Colonic mucosa (tissue), 4 donors: ENCODE results near the gene AHCTF1. TPM values are rescaled to one million over a fixed set of nuclear protein-coding genes. Genes with fewer than 3 reads are reported as not detected.
A peak's percentile ranks its signal among the peaks of the same experiment; 100 is the strongest.
"Not testable (repeated sequence)": the region's sequence is repeated elsewhere in the genome, so short reads cannot be mapped to it uniquely, and the experiment has no call there.

ENCODE experiments used
- DNase-seq: peaks from one replicate; pipeline ENCODE4 v3.0.0-alpha.2; 2020
- H3K27ac ChIP-seq: fragments of 200-600 bp; one replicate; pipeline ENCODE4 v1.8.0; 2021
- H3K27me3 ChIP-seq: fragments of 200-600 bp; one replicate; pipeline ENCODE4 v1.8.0; 2021
- H3K36me3 ChIP-seq: fragments of 200-600 bp; one replicate; pipeline ENCODE4 v1.8.0; 2021
- H3K4me1 ChIP-seq: fragments of 200-600 bp; one replicate; pipeline ENCODE4 v1.8.0; 2021; ENCODE audit warnings: mild to moderate bottlenecking
- H3K4me3 ChIP-seq: fragments of 200-600 bp; one replicate; pipeline ENCODE4 v1.8.0; 2021
- H3K9ac ChIP-seq, 2 donors: one replicate each; pipeline ENCODE4 v1.7.0; 2013; ENCODE audit warnings: control low read depth in 2 of 2, low read depth in 2 of 2, low read length in 2 of 2
- H3K9me3 ChIP-seq: fragments of 200-600 bp; one replicate; pipeline ENCODE4 v1.8.0; 2021
- intact Hi-C: fragments of 100-400 bp; cut with DNase I; formaldehyde crosslinking; loops from one replicate; pipeline ENCODE4 v1.14.1; 2022
- total RNA-seq, 2 donors: library from RNA; stranded (reverse); fragmentation: NEBNext Ultra II Directional in 1 of 2; extraction: Animal tissue kit (Norgen Biotek cat#: 25700) in 1 of 2; gene quantifications; one replicate each; pipeline ENCODE4 v1.2.1, GENCODE V29; 2021
- TF ChIP-seq, protein P1 (sequence below): fragments of 200-600 bp; IDR thresholded peaks from one replicate; pipeline ENCODE4 v1.8.0; 2022; ENCODE audit warnings: antibody characterized with exemption, mild to moderate bottlenecking
- donor health status: healthy.
- donor health status: DM: no; HTN: no; CAD: no.
- donor health status: DM: no; HTN: no; CAD: no.

The AHCTF1 gene
- total RNA-seq, 2 donors from 2014 or later, result 22.8 to 24.5 TPM

DNA sequence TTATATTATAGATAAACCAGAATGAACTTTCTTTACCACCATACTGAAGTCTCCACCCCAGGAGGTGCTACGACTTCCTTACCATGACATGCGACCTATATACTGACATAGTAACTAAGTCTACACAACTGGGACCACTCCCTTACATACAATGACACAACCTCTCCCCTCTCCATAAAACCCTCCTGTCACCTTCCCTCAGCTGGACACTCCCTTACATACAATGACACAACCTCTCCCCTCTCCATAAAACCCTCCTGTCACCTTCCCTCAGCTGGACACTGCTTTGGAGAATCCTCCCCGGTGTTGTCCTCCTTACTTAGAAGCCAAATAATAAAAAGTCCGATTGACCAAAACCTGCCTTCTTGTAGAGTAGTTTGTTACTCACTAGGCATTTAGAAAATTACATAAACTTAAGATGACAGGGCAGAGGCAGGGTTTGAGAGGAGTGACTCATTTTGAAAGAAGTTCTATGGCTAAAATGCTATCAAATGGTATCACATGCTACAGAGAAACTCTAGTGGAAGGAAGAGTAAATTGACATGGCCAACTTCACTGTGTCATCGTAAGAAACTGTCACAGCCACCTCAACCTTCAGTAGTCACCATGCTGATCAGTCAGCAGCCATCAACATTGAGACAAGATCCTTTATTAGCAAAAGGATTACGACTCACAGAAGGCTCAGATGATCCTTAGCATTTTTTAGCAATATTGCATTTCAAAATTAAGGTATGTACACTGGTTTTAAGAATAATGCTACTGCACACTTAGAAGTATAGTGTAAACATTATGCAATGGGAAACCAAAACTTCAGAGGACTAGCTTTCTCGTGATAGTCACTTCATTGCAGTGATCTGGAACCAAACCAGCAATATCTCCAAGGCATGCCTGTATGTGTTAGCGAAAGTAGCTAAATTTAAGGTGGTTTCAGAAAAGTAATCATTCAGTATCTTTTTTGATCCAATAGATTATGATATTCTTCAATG is 56.4 kb downstream of the AHCTF1 start:
- no peaks in the 10 kb centered on the region for H3K4me1 ChIP-seq
- H3K4me3 ChIP-seq, result no peak overlapping the region
- H3K9me3 ChIP-seq, result no peaks in the 10 kb centered on the region
- intact Hi-C loops, result no loop called here
- TF ChIP-seq, protein P1, sequence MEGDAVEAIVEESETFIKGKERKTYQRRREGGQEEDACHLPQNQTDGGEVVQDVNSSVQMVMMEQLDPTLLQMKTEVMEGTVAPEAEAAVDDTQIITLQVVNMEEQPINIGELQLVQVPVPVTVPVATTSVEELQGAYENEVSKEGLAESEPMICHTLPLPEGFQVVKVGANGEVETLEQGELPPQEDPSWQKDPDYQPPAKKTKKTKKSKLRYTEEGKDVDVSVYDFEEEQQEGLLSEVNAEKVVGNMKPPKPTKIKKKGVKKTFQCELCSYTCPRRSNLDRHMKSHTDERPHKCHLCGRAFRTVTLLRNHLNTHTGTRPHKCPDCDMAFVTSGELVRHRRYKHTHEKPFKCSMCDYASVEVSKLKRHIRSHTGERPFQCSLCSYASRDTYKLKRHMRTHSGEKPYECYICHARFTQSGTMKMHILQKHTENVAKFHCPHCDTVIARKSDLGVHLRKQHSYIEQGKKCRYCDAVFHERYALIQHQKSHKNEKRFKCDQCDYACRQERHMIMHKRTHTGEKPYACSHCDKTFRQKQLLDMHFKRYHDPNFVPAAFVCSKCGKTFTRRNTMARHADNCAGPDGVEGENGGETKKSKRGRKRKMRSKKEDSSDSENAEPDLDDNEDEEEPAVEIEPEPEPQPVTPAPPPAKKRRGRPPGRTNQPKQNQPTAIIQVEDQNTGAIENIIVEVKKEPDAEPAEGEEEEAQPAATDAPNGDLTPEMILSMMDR, result no peak
- H3K36me3 ChIP-seq, result no peaks in the 10 kb centered on the region
- H3K27ac ChIP-seq, result peak overlapping the region; percentile 59
- H3K27me3 ChIP-seq, result no peaks in the 10 kb centered on the region
- H3K9ac ChIP-seq, result no peak overlapping the region
- no peak for DNase-seq

DNA sequence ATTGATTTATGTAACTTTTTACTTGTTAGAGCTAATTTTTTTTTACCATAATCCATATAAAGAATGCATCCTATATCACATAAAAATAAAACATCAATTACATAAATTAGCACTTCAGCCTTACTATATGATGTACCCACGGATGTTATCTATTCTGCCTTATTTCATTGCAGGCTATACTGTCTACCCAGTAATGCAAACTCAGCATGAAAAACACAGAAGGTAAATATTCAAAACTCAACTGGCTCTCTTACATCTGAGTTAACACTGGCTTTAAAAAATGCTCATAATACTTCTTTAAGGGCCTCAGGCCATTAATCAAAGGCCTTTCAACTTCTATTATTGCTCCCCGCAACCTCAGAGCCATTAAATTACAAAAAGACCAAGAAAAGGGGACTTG is 65.8 kb downstream of the AHCTF1 start:
- intact Hi-C loops, result no loop called here
- Histone ChIP-seq H3K9ac (no peak overlapping the region), H3K4me1 (no peaks in the 10 kb centered on the region), H3K4me3 (no peak overlapping the region), H3K27me3 (no peaks in the 10 kb centered on the region), H3K27ac (no peak overlapping the region), H3K36me3 (no peaks in the 10 kb centered on the region), H3K9me3 (no peaks in the 10 kb centered on the region)
- no peak for DNase-seq
- TF ChIP-seq, protein P1, result no peak

DNA sequence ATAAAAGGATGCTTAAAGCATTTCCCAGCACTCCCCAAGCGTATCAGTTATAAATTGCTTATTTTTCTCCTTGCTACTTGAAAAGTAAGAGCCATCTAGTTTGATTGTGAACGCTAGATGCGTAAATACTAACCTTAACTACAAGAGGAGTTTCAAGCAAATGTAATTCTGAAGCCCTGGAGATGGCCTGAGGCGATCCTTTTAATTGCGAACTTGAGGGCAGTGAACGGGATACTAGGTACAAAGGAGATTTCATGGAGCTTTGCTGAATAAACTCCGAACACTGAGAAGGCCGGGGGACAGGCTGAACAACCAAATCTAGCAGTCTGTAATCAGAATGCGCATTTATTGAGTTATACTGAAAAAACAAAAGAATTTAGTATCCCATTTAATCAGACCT is 68.0 kb downstream of the AHCTF1 start:
- H3K9me3 ChIP-seq, H3K27ac ChIP-seq, DNase-seq, intact Hi-C loops, H3K36me3 ChIP-seq, H3K4me3 ChIP-seq, H3K9ac ChIP-seq, H3K4me1 ChIP-seq, H3K27me3 ChIP-seq: not testable (repeated sequence)

DNA sequence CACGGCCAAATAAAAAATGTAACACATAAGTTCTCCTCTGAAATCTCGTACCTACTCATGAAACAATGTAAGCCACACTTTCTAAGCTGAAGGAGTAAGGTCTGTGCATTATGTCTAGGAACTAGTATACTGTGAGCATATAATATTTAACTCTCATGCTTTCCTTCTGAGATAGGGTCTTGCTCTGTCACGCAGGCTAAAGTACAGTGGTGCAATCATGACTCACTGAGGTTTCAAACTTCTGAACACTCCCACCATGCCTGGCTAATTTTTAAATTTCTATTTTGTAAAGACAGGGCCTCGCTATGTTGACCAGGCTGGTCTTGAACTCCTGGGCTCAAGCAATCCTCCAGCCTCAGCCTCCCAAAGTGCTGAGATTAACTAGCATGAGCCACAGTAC is 71.3 kb downstream of the AHCTF1 start:
- H3K9me3 ChIP-seq, result no peaks in the 10 kb centered on the region
- no peaks in the 10 kb centered on the region for H3K27me3 ChIP-seq
- no peaks in the 10 kb centered on the region for H3K4me1 ChIP-seq
- intact Hi-C loops, result no loop called here
- no peak for DNase-seq
- no peak overlapping the region for H3K27ac ChIP-seq
- H3K36me3 ChIP-seq, result peaks cover 6% of the 10 kb centered on the region
- no peak overlapping the region for H3K4me3 ChIP-seq
- no peak overlapping the region for H3K9ac ChIP-seq
- TF ChIP-seq, protein P1, result no peak

DNA sequence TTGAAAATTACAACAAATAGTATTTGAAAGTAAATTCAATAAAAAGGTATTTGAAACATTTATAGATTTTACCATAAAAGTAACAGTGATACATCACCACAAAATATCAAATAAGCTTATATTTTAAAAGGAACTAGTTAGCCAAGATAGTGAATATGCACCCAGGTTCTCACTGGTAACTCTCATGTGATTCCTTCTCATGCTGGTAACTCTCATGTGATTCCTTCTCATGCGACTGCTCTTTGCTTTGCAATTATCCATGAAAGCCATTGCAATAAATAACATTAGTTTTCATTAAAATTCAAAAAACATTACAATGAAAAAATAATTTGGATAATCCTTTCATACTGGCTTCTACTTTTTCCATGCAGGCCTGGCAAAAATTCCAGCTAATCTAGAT is 75.4 kb downstream of the AHCTF1 start:
- Histone ChIP-seq H3K9me3 (no peaks in the 10 kb centered on the region), H3K4me3 (no peak overlapping the region), H3K4me1 (no peaks in the 10 kb centered on the region), H3K27me3 (no peaks in the 10 kb centered on the region), H3K9ac (no peak overlapping the region), H3K36me3 (peaks cover 6% of the 10 kb centered on the region), H3K27ac (no peak overlapping the region)
- intact Hi-C loops, result no loop called here
- TF ChIP-seq, protein P1, result no peak
- DNase-seq, result no peak

DNA sequence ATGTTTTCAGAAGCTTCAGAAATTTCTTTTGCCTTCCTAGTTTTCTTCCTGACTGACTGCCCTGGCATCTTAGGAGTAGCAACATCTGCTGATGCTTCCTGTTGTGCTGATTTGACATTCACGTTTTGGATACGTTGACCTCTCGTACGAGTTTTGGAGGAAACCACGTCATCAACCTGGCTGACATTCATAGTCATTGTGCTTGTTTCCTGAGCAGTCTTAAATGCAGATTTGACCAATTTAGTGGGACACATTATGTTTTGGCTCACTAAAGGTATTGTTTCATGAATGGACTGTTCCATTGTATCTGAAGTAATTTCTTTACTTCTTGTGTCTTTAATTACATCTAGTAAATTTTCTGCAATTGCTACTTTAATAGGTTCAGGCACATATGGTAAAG is 81.1 kb downstream of the AHCTF1 start:
- DNase-seq, intact Hi-C loops, H3K27ac ChIP-seq, H3K4me3 ChIP-seq, H3K4me1 ChIP-seq, H3K36me3 ChIP-seq, H3K9ac ChIP-seq, H3K27me3 ChIP-seq, H3K9me3 ChIP-seq: not testable (repeated sequence)
